GM23248 (cell line): ENCODE data around the gene CLSTN3.

Experiments used
- EZH2 ChIP-seq: fragments of 200-600 bp; sonication (generic); IDR thresholded peaks from 2 replicates; pipeline ENCODE4 v1.6.1; 2018; ENCODE audit warnings: antibody characterized with exemption, mild to moderate bottlenecking; ENCODE audit not compliant: insufficient read depth, poor library complexity, severe bottlenecking
- EZH2phosphoT487 ChIP-seq: fragments of 200-600 bp; sonication (generic); IDR thresholded peaks from 2 replicates; pipeline ENCODE4 v1.6.1; 2018; ENCODE audit warnings: antibody characterized with exemption, moderate library complexity, mild to moderate bottlenecking, low read depth; ENCODE audit not compliant: insufficient read depth

- TF ChIP-seq EZH2, result no peak
- no peak for TF ChIP-seq EZH2phosphoT487
These were observed 28.5 kb upstream of the CLSTN3 start for GRCh38 chr12:7101694-7102131.
